Fibroblast of lung (primary cell): Measurements from ENCODE around the gene HRAS. TPM values are rescaled to one million over a fixed set of nuclear protein-coding genes. Genes with fewer than 3 reads are reported as not detected.

Experiments
- DNase-seq, 2 donors: peaks; one replicate each; pipeline versions ENCODE4 v3.0.0 to v3.0.0-alpha.2; 2010; ENCODE audit warnings: low read depth in 2 of 2
- H2AFZ ChIP-seq: 2 replicates; pipeline ENCODE4 v1.5.1; 2012; ENCODE audit warnings: low read length, control low read depth, inconsistent platforms
- H3K27ac ChIP-seq: 2 replicates; pipeline ENCODE4 v1.5.1; 2011; ENCODE audit warnings: low read length, control low read depth; ENCODE audit not compliant: insufficient read depth
- H3K27me3 ChIP-seq: 2 replicates; pipeline ENCODE4 v1.5.1; 2011; ENCODE audit warnings: mild to moderate bottlenecking, low read length; ENCODE audit not compliant: control insufficient read depth, insufficient read depth
- H3K36me3 ChIP-seq: 2 replicates; pipeline ENCODE4 v1.5.1; 2011; ENCODE audit warnings: low read length; ENCODE audit not compliant: control insufficient read depth, insufficient read depth
- H3K4me1 ChIP-seq: 2 replicates; pipeline ENCODE4 v1.5.1; 2011; ENCODE audit warnings: low read length; ENCODE audit not compliant: control insufficient read depth, insufficient read depth; ENCODE audit errors: extremely low read depth
- H3K4me2 ChIP-seq: 2 replicates; pipeline ENCODE4 v1.5.1; 2011; ENCODE audit warnings: low read length, control low read depth; ENCODE audit not compliant: insufficient read depth; ENCODE audit errors: extremely low read depth
- H3K4me3 ChIP-seq, 4 experiments: fragments of 200-600 bp in 1 of 4; sonication (generic) in 1 of 4; replicated peaks in 1 of 4; 2 replicates each; pipeline ENCODE4 v1.5.1; 2011 to 2016; ENCODE audit warnings: low read length in 4 of 4, low read depth in 3 of 4, mild to moderate bottlenecking in 3 of 4, control low read depth in 2 of 4, inconsistent platforms in 1 of 4, mixed read lengths in 1 of 4; ENCODE audit not compliant: insufficient read depth in 1 of 4; ENCODE audit errors: control extremely low read depth in 1 of 4
- H3K79me2 ChIP-seq: 2 replicates; pipeline ENCODE4 v1.5.1; 2012; ENCODE audit warnings: mild to moderate bottlenecking, low read length, inconsistent platforms; ENCODE audit not compliant: control insufficient read depth, insufficient read depth
- H3K9ac ChIP-seq: 2 replicates; pipeline ENCODE4 v1.5.1; 2011; ENCODE audit warnings: mild to moderate bottlenecking, low read length, control low read depth; ENCODE audit not compliant: insufficient read depth
- H3K9me3 ChIP-seq: 2 replicates; pipeline ENCODE4 v1.5.1; 2012; ENCODE audit warnings: low read depth, low read length; ENCODE audit not compliant: control insufficient read depth, insufficient read depth
- H4K20me1 ChIP-seq: 2 replicates; pipeline ENCODE4 v1.5.1; 2011; ENCODE audit warnings: low read length; ENCODE audit not compliant: control insufficient read depth, insufficient read depth; ENCODE audit errors: extremely low read depth
- CTCF ChIP-seq, 2 donors: IDR thresholded peaks in 1 of 2; conservative IDR thresholded peaks in 1 of 2; 1 replicate in 1 of 2; 2 replicates in 1 of 2; pipeline ENCODE4 v1.5.1; 2011 to 2012; ENCODE audit warnings: low read length in 2 of 2, control low read depth in 1 of 2, inconsistent platforms in 1 of 2, low read depth in 1 of 2, mild to moderate bottlenecking in 1 of 2
- EZH2 ChIP-seq: IDR thresholded peaks from 2 replicates; pipeline ENCODE4 v1.5.1; 2012; ENCODE audit warnings: low read length, control low read depth, mild to moderate bottlenecking; ENCODE audit errors: missing control alignments
- polyA plus RNA-seq, 2 donors: library from polyadenylated mRNA; depleted of rRNA in 1 of 2; stranded (reverse) in 1 of 2; unstranded in 1 of 2; fragments of >200 nt; gene quantifications; 2 replicates each; pipeline ENCODE4 v1.2.1, GENCODE V29; 2011 to 2012; ENCODE audit warnings: missing spikeins in 1 of 2
- total RNA-seq: library from RNA; depleted of rRNA; stranded (reverse); fragments of >200 nt; gene quantifications from 2 replicates; pipeline ENCODE4 v1.2.1, GENCODE V29; 2014

Gene HRAS
- total and polyA plus RNA-seq, 2 donors (not counting 1 experiment from before 2014, with no cell fraction given) = 51.7 to 58.5 TPM

GRCh38 chr11:528815-529727 lies 6.3 kb downstream of the HRAS start:
- Histone ChIP-seq H3K79me2 (peaks cover 5% of the 10 kb centered on the region), H4K20me1 (no peaks in the 10 kb centered on the region), H3K4me2 (no peak overlapping the region), H2AFZ (no peak overlapping the region), H3K27ac (no peak overlapping the region), H3K27me3 (no peaks in the 10 kb centered on the region), H3K4me3 (no peak overlapping the region), H3K36me3 (peaks cover 15% of the 10 kb centered on the region), H3K9me3 (no peaks in the 10 kb centered on the region), H3K4me1 (no peaks in the 10 kb centered on the region), H3K9ac (no peak overlapping the region)
- TF ChIP-seq CTCF (conservative IDR thresholded peaks at IDR 0.05 in 1 of 2, IDR thresholded peaks at IDR 0.05 in 1 of 2; ENCODE audit: low read depth in 1 of 2, low read length in 2 of 2) (no peak), EZH2 (no peak)
- DNase-seq = no peak

- no peaks in the 10 kb centered on the region for H4K20me1 ChIP-seq
- H3K36me3 ChIP-seq = peaks cover 11% of the 10 kb centered on the region
- H3K9me3 ChIP-seq = no peaks in the 10 kb centered on the region
- H3K4me3 ChIP-seq = no peak overlapping the region
- H3K79me2 ChIP-seq = no peaks in the 10 kb centered on the region
- no peak overlapping the region for H3K9ac ChIP-seq
- TF ChIP-seq CTCF (conservative IDR thresholded peaks at IDR 0.05 in 1 of 2, IDR thresholded peaks at IDR 0.05 in 1 of 2; ENCODE audit: low read depth in 1 of 2, low read length in 2 of 2) (no peak), EZH2 (no peak)
- no peaks in the 10 kb centered on the region for H3K27me3 ChIP-seq
- no peak overlapping the region for H3K4me2 ChIP-seq
- no peak overlapping the region for H3K27ac ChIP-seq
- DNase-seq = no peak
- no peak overlapping the region for H2AFZ ChIP-seq
- H3K4me1 ChIP-seq = no peaks in the 10 kb centered on the region
Observed at GRCh38 chr11:528166-528814, 7.1 kb downstream of the HRAS start.

- no peak for DNase-seq
- Histone ChIP-seq H3K36me3 (peaks cover 1% of the 10 kb centered on the region), H3K4me2 (no peak overlapping the region), H3K9ac (no peak overlapping the region), H3K9me3 (no peaks in the 10 kb centered on the region), H4K20me1 (no peaks in the 10 kb centered on the region), H3K4me3 (no peak overlapping the region), H3K4me1 (no peaks in the 10 kb centered on the region), H3K27ac (no peak overlapping the region), H2AFZ (no peak overlapping the region), H3K27me3 (no peaks in the 10 kb centered on the region), H3K79me2 (no peaks in the 10 kb centered on the region)
- TF ChIP-seq CTCF (conservative IDR thresholded peaks at IDR 0.05 in 1 of 2, IDR thresholded peaks at IDR 0.05 in 1 of 2; ENCODE audit: low read depth in 1 of 2, low read length in 2 of 2) (no peak), EZH2 (no peak)
Observed at GRCh38 chr11:526192-526591, 9.2 kb downstream of the HRAS start.
